DMS 273 (cell line): ENCODE data around the gene ARHGAP6.

Experiments used
- DNase-seq: peaks from one replicate; lab custom pipeline; 2025; ENCODE audit not compliant: unreplicated experiment; lab: John Stamatoyannopoulos, UW

Gene ARHGAP6

GRCh38 chrX:11119313-11119943 lies 546.3 kb downstream of the ARHGAP6 start:
- DNase-seq, result no peak

GRCh38 chrX:11117745-11118144 lies 548.0 kb downstream of the ARHGAP6 start:
- no peak for DNase-seq

DNA sequence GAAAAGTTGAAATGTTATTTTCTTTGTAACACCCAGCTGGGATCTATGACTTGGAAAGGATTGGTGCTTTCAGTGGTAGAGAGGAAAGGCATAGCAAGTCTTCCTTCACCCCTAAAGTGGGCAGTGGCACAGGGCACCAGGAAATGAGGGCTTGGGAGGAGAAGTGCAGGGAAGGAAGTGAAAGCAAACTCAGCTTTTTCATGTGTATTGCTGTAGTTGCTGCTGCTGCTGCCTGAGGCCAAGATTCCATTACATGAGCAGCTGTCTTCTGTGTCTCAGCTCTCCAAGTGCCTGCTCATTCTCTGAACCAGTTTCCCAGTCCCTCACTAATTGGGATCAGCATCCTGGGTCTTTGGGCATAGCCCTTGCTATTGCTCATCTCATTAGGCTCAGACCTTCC lies 552.0 kb downstream of the ARHGAP6 start:
- DNase-seq, result no peak

DNA sequence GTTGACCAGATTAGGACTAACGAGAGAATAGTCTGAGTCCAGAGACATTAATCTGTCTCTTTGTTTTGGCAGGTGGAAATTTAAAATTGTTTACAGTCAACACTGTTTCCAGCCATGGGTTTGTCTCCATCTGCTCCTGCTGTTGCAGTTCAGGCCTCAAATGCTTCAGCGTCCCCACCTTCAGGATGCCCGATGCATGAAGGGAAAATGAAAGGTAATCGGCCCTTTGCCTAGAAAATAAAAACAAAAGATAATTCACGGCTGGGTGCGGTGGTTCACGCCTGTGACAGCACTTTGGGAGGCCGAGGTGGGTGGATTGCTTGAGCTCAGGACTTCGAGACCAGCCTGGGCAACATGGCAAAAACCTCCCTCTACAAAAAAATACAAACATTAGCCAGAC lies 553.8 kb downstream of the ARHGAP6 start:
- peak; percentile 47 for DNase-seq

DNA sequence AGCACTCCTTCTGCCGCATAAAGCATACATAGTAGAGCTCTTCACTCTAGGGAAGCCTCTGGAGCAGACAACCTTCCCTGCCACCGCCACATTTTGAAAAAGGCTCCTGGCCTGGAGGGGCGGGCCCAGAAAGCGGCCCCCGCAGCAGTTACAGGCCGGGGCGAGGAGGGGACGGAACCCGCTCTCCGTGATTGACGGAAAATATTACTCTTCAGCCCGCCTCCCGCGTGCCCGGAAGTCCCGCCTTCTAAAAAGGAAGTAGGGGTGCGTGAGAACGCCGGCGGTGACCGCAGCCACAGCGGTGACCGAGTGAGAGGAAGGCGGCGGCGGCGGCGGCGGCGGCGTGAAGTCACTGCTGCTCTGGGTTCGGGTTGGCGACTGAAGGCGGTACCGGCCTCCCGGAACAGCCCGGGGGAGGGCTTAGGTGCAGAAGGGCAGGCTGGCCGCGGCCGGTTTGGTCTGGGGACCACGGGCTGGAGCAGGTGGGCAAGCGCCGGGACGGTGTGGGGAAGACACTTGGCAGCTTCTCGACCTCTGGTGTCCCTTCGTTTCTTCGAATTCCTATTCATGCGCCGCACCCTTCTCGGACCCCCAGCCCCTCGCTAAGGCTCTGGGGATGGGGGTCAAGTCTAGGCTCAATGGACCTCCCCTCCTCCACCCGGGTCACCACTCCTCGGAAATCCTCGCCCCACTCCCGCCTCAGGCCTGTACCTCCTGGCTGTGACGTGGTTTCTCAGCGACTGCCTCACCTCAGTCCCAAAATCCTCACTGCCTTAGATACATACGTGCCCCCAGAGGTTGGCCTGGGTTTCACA lies 554.5 kb downstream of the ARHGAP6 start, which contains the start of gene HCCS:
Gene HCCS, plus strand, starts transcription at position 296 of the 815 bp plus-strand sequence. CDS start 729 bp downstream, outside the sequence.
- peak; percentile 93 for DNase-seq

DNA sequence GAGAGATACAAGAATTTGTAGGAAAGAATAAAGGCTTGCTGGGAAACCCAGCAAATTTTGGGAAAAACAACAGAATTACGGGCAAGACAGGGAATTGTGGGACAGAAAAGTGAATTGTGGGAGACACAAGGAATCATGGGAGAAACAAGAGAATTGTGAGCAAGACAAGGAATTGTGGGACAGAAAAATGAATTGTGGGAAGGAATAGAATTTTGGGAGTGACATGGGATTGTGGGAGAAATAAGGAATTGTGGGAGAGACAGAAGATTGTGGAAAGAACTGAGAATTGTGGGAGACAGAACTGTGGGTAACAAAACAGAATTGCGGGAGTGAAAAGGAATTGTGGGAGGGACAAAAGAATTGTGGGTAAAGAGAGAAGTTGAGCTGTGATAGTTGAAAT lies 555.8 kb downstream of the ARHGAP6 start:
- no peak for DNase-seq

- DNase-seq, result no peak
These were observed 557.3 kb downstream of the ARHGAP6 start for GRCh38 chrX:11108253-11108941.

GRCh38 chrX:11105080-11105479 lies 560.6 kb downstream of the ARHGAP6 start:
- DNase-seq, result peak; percentile 9

- DNase-seq, result no peak
These were observed 562.0 kb downstream of the ARHGAP6 start for GRCh38 chrX:11103751-11104150.

DNA sequence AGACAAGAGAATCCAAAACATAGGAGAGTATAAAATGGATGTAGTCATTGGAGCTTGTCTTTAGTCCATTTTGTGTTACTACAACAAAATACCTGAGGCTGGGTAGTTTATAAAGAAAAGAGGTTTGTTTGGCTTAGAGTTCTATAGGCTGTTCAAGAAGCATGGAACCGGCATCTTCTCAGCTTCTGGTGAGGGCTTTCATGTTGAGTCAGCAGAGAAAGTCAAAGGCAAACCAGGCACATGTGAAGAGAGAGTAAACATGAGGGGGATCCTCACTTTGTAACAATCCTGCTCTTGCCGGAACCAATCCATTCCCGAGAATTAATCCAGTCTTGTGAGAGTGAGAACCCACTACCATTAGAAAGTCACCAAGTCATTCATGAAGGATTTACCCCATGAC lies 562.7 kb downstream of the ARHGAP6 start:
- no peak for DNase-seq

GRCh38 chrX:11100281-11101035 lies 565.3 kb downstream of the ARHGAP6 start:
- peak; percentile 73 for DNase-seq

- DNase-seq, result no peak
These were observed 566.3 kb downstream of the ARHGAP6 start for GRCh38 chrX:11099465-11099864.

DNA sequence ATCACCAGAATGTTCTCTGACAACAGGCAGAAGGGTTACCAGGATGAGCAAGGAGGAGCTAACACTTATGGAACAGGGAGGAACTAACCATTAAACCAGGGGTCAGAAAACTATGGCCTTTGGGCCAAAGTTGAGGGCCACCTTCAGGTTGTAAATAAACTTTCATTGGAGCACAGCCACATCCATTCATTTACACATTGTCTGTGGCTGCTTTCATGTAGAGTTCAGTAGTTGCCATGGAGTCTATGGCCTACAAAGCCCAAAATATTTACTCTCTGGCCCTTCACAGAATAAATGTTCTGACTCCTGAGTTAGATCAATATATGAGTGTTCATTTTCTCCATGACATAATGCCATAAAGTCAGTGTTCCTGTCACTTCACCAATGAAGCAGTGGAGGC lies 567.8 kb downstream of the ARHGAP6 start:
- DNase-seq, result no peak

DNA sequence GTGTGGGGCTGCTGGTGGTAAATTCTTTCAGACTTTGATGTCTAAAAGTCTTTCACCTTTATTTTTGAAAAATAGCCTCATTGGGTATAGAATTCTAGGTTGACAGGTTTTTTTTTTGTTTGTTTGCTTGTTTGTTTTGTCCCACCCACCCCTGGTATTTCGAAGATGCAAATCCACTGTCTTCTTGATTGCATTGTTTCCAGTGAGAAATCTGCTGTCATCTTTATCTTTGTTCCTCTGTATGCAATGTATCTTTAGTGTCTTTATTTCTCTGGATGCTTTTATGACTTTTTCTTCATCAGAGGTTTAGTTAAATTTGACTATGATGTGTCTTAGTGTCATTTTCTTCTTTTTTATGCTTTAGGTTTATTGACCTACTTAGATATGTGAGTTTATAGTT lies 575.9 kb downstream of the ARHGAP6 start:
- no peak for DNase-seq
